HL-60/S4 treated with retinoic acid at 250 ng/mL for 4 days and 3 days (cell line): ENCODE measurements around the gene ARL14EP.

ENCODE experiments used
- in situ Hi-C: fragments of 300-500 bp; cut with MboI; formaldehyde crosslinking; loops from 2 replicates; pipeline ENCODE4 v1.7.0; 2022; ENCODE audit warnings: low sequenced_read_pairs

The ARL14EP gene

GRCh38 chr11:30365793-30366517, 43.1 kb downstream of the ARL14EP start:
- in situ Hi-C loops: loop anchor here (25.0 kb wide), 1 partner anchor 546 kb away; no protein-coding TSS in a partner anchor

GRCh38 chr11:30368394-30368793, 45.5 kb downstream of the ARL14EP start:
- in situ Hi-C loops: loop anchor here (25.0 kb wide), 1 partner anchor 544 kb away; no protein-coding TSS in a partner anchor

GRCh38 chr11:30370164-30370563, 47.3 kb downstream of the ARL14EP start:
- in situ Hi-C loops: loop anchor here (25.0 kb wide), 1 partner anchor 542 kb away; no protein-coding TSS in a partner anchor

GRCh38 chr11:30377347-30377746, 54.4 kb downstream of the ARL14EP start:
- in situ Hi-C loops: no loop called here

GRCh38 chr11:30380846-30381245, 57.9 kb downstream of the ARL14EP start:
- in situ Hi-C loops: no loop called here

GRCh38 chr11:30381879-30382278, 59.0 kb downstream of the ARL14EP start:
- in situ Hi-C loops: no loop called here
